HG03196 (cell line): ENCODE measurements around the gene CLIC1.

Experiments
- ATAC-seq: cut with Tn5 transposase; IDR thresholded peaks from one replicate; pipeline ENCODE4 v1.9.1; 2021; ENCODE audit not compliant: unreplicated experiment

Gene CLIC1

DNA sequence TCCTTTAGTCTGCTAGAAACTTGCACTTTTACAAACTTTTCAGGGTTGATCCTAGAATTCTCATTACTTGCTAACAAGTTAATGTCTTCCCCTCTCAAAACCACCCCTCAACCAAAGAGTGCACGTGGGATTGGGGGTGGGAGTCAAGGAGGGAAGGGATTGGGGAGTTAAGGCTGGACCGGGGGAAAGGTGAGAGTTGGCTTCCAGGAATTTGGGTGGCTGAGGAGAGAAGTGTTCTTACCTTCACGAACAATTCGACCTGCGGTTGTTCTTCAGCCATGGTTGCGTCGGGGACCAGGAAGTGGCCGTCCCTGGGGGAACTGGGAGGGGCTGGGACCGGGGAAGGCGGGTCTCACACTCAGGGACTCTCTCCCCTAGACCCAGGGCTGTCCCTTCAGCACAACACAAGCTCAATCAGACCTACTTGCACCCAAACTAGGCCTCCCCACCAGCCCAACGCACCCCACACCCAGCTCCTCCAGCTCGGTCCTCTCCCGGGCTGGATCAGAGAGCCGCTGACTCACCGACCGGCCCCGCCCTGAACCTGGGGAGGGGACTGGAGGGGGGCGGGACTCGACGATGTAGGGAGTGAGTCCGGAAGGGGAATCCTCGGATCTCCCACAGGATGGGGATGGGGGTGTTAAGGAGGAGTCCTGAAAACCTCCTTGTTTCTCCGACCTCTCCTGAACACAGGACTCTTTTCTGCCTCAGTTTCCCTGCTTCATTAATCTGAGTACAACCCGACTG is at the start of gene CLIC1:
Gene CLIC1 (minus strand): TSS at position 510 of the 747 bp plus-strand sequence. CDS start 230 bp downstream, at position 280.
- peak; percentile 23 for ATAC-seq

- ATAC-seq: no peak
Observed at GRCh38 chr6:31785475-31785874, 49.1 kb upstream of the CLIC1 start.

DNA sequence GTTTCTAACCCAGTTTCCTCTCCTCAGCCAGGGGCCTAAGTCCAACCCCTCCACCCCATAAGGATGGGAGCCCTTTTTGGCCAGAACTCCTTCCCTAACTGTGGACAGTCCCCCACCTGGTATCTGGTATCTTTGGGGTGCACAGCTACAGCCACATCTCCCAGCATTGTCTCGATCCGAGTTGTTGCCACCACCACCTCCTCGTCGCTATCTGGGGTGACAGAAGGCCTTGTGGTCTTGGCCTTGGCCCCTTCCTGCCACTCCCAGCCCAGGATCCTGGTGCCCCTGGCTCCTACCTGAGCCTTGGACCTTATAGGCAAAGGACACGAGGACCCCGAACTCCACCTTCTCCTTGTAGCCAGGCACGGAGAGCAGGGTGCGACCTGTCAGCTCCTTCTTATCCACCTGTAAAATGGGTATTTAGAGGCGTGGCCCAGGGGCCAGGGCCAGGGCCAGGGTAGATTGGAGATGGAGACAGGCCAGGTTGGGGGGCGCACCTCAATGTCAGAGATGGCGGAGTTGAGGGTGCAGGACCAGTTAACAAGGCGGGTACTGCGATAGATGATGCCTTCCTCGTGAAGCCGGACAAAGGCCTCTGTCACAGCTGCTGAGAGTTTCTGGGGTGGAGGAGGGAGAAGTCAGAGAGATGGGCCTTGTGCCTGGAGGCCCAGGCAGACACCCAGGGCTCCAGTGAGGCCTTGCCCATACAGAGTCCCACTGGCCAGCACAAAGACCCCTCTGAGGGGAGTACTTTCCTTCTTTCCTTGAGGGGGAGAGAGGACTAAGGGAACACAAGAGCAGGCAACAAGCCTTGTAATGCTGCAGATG is 48.0 kb upstream of the CLIC1 start:
- no peak for ATAC-seq

- ATAC-seq: no peak
Observed at GRCh38 chr6:31782126-31782855, 46.0 kb upstream of the CLIC1 start.

GRCh38 chr6:31781244-31782125 is 45.2 kb upstream of the CLIC1 start:
- ATAC-seq: no peak

DNA sequence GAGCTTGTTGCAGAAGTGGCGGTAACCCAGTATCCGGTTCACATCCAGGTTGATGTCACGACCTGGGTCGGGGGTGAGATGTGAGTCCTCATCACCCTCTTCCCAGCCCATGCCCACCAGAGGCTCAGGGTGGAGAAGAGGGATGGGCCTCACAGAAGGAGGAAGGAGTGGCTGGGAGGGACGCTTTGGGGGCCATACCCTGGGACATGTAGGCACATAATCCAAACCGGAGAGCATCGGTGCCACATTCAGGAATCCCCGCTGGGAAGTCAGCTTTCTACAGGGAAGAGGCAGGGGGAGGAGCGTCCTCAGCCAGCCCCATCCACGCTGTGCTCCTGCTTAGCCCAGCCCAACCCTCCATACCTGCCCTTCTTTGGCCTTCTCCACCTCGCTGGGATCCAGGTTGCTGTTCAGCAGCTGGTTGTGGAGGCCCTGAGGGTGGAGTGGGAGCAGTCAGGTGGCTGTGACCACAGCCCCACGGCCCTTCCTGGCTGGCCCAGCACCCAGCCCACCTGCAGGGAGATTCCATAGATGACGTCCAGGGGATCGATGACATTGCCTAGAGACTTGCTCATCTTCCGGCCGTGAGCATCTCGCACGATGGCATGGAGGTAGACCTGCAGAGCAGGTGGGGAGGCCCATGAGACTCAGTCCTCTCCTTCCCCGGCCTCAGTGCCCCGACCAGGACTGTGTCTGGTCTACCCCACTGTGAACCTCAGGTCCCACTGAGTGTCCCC is 44.3 kb upstream of the CLIC1 start:
- no peak for ATAC-seq

- ATAC-seq: no peak
Observed at GRCh38 chr6:31779908-31780307, 43.6 kb upstream of the CLIC1 start.

GRCh38 chr6:31778999-31779885 is 42.9 kb upstream of the CLIC1 start:
- ATAC-seq: no peak

DNA sequence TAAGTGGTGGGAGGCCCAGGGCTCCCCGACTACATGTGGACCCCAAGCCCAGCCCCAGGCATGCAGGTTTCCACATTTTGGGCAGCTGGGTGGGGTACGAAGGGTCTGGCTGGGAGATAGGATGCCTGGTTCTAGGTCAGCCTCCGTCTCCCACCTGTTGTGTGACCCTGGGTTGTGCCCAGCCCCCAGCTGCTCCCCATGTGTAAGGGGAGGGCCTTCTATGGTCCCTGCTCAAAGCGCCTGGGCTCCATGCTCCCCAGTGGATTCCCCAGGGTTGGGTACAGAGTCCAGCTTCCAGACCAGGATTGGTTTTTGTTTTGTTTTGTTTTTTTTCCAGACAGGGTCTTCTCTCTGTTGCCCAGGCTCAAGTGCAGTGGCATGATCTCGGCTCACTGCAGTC is 41.9 kb upstream of the CLIC1 start:
- ATAC-seq: no peak

DNA sequence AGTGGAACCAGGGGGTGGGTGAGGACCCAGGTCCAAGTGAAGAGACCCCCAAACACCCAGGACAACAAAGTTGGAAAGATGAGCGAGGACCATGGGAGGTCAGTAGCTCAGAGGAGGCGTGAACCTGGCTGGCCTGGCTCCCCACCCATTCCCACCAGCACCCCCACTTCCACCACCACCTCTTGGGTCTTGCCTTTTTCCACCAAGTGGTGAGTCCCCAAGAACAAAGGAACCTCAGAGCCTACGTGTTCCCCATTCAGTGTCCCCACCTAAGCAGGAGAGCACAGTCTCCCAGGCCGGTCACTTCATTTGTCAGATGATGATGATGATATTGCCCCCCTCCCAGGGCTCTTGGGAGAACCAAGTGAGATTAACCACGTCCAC is 41.3 kb upstream of the CLIC1 start:
- no peak for ATAC-seq

- peak; percentile 55 for ATAC-seq
Observed at GRCh38 chr6:31776989-31777666, 40.8 kb upstream of the CLIC1 start, which contains the start of gene VWA7. VWA7 (minus strand) TSS chr6:31777328; CDS start chr6:31776779, 549 bp downstream.

DNA sequence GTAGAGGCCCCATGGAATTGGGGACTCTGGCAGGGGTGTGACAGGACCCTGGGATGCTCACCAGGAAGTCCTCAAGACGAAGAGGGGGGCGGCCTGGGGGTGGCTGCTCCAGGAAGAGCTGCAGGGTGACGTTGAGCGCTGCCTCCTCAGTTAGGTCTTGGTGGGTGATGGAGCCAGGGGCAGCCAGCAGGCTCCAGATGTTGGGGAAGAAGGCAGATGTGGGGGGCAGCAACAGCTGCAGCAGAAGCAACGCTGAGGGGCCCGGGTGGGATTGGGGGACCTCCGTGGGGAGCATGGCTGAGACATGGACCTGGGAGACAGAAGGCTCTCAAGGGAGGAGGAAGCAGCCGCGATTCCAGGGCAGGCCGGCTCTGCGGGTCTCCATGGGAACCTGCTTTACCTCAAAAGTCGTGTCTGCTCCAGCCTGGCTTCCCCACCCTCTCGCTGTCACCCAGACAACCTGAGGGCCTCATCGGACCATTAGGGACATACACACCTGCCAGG is 40.2 kb upstream of the CLIC1 start:
- no peak for ATAC-seq

- ATAC-seq: no peak
Observed at GRCh38 chr6:31775633-31776484, 39.5 kb upstream of the CLIC1 start.

GRCh38 chr6:31775184-31775583 is 38.9 kb upstream of the CLIC1 start:
- ATAC-seq: no peak

DNA sequence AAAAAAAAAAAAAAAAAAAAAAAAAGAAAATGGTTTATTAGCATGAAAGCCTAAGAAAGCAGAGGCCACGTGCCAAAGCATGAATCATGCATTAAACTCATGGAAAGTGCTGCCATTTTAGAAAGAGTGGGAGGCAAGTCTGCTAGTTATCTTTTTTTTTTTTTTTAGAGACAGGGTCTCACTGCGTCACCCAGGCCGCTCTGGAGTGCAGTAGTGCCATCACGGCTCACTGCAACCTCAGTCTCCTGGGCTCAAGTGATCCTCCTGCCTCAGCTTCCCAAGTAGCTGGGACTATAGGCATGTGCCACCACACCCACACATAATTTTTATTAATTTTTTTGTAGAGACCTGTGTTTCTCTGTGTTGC is 35.6 kb upstream of the CLIC1 start:
- no peak for ATAC-seq

GRCh38 chr6:31770860-31771259 is 34.5 kb upstream of the CLIC1 start:
- no peak for ATAC-seq

- ATAC-seq: no peak
Observed at GRCh38 chr6:31769684-31770371, 33.5 kb upstream of the CLIC1 start.
